ENCODE results near the gene LAP3. TPM values are rescaled to one million over a fixed set of nuclear protein-coding genes. Genes with fewer than 3 reads are reported as not detected.
A peak's percentile ranks its signal among the peaks of the same experiment; 100 is the strongest.

Gene LAP3
- total and polyA plus RNA-seq, 8 donors = 64.1 to 128 (median 71.7) TPM

DNA sequence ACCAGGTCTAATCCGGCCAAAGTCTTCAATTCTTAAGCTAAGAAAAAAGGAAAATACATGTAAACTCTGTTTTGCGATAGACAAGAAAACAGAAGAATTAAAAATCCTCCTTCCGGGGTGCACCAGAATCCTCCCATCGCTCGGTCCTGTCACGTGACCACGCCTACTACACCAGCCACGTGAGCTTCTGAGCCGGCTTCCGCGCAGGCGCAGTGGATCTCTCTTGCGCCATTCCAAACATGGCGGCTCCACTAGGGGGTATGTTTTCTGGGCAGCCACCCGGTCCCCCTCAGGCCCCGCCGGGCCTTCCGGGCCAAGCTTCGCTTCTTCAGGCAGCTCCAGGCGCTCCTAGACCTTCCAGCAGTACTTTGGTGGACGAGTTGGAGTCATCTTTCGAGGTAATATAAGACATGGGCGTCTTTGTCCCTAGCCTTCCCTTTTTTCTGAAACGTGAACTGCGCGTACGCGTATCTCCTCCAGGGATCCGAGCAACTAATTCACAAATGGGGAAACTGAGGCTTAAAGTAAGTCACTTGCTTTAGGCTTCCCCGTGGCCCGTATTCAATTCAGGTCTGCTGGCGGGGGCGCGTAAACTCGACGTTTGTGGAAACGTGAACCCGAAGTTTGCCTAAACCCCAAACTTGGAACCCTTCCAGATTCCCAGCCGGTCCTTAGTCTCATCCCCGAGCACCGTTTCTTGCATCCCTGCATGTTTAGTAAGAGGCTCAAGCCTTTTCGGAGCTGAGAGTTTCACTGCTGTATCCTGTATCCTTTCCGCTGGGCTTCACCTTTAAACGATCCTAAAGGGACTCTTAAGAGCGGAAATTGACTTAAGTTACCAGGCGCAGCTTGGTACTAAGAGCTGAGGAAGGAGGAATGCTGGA, 37.7 kb downstream of the LAP3 start, which contains the start of gene MED28:
TSS of gene MED28 (plus strand) at position 226 of the 884 bp plus-strand sequence. CDS start at position 240, 14 bp downstream.
- H3K9me3 ChIP-seq = no peaks in the 10 kb centered on the region
- ATAC-seq (peak; percentile 97), DNase-seq (peak; percentile 94 to 98 (median 97))
- intact Hi-C loops (cut with DNase I) = no loop called here
- TF ChIP-seq CTCF (IDR thresholded peaks at IDR 0.05) = peak in 1 of 2 donors; percentile 12
- peak within 1 kb of the TSS; percentile 81 to 82 for H3K4me3 ChIP-seq
- H3K36me3 ChIP-seq = peaks cover 0 to 31% of the 10 kb centered on the region in 2 donors
- H3K27ac ChIP-seq = peak within 1 kb of the TSS; percentile 81 to 87
- no peaks in the 10 kb centered on the region for H3K27me3 ChIP-seq
- H3K4me1 ChIP-seq = peaks cover 12 to 52% of the 10 kb centered on the region in 2 donors

DNA sequence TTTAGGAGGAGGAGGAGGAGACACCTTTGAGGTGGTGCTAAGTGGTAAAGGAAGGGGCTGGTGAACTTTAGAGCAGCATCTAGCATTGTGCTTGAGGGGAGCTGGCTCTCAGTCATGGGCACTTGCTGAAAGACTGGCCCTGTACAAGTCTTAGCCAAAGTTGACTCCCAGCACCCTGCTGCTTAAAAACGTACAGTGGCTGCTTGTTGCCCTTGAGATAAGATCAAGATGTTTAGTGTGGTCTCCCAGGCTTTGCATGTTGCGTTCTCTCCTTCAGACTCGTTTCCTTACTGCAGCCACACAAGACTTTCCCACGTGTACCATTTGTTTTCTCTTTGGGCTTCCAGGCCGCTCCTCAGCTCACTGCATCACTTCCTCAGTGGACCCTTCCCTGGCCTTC, 39.3 kb downstream of the LAP3 start:
- DNase-seq (no peak), ATAC-seq (no peak)
- no peak for TF ChIP-seq CTCF (IDR thresholded peaks at IDR 0.05)
- H3K36me3 ChIP-seq = peaks cover 0 to 48% of the 10 kb centered on the region in 2 donors
- H3K9me3 ChIP-seq = no peaks in the 10 kb centered on the region
- peak overlapping the region in 1 of 2 donors; percentile 82 for H3K4me3 ChIP-seq
- H3K27me3 ChIP-seq = no peaks in the 10 kb centered on the region
- H3K27ac ChIP-seq = no peak overlapping the region
- intact Hi-C loops (cut with DNase I) = no loop called here
- peaks cover 12 to 53% of the 10 kb centered on the region in 2 donors for H3K4me1 ChIP-seq

DNA sequence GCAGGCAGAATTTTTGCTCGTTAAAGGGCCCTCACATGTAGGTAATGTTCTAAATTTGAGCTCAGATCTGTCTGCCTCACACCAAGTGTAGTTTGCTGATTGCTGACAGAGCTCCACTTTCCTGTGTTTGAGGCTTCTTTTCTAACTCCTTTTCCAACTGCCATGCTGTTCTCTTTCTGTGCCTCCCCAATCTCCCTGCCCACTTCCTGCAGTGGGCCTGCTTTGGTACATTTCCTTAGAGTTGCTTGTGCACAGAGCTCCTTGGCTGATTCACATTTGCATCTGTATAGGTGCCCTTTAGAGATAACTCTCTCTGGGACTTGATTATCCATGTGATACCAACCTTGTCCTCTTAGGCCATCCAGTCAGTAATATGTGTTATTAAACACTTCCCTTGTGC, 41.9 kb downstream of the LAP3 start:
- Histone ChIP-seq H3K4me1 (peaks cover 12 to 45% of the 10 kb centered on the region in 2 donors), H3K27ac (no peak overlapping the region), H3K27me3 (no peaks in the 10 kb centered on the region), H3K9me3 (no peaks in the 10 kb centered on the region), H3K4me3 (no peak overlapping the region), H3K36me3 (peaks cover 0 to 74% of the 10 kb centered on the region in 2 donors)
- intact Hi-C loops (cut with DNase I) = no loop called here
- no peak for ATAC-seq
- DNase-seq = no peak
- no peak for TF ChIP-seq CTCF (IDR thresholded peaks at IDR 0.05)

- no peak overlapping the region for H3K27ac ChIP-seq
- H3K36me3 ChIP-seq = peaks cover 0 to 80% of the 10 kb centered on the region in 2 donors
- intact Hi-C loops (cut with DNase I) = no loop called here
- no peaks in the 10 kb centered on the region for H3K27me3 ChIP-seq
- DNase-seq = no peak
- no peak for ATAC-seq
- no peak for TF ChIP-seq CTCF (IDR thresholded peaks at IDR 0.05)
- no peak overlapping the region for H3K4me3 ChIP-seq
- H3K4me1 ChIP-seq = peaks cover 12 to 45% of the 10 kb centered on the region in 2 donors
- no peaks in the 10 kb centered on the region for H3K9me3 ChIP-seq
Measured at GRCh38 chr4:17619416-17620105, 42.6 kb downstream of the LAP3 start.
